ENCODE data around the gene FAAH2.
A peak's percentile ranks its signal among the peaks of the same experiment; 100 is the strongest.
"Not testable (repeated sequence)": the region's sequence is repeated elsewhere in the genome, so short reads cannot be mapped to it uniquely, and the experiment has no call there.

FAAH2 gene

DNA sequence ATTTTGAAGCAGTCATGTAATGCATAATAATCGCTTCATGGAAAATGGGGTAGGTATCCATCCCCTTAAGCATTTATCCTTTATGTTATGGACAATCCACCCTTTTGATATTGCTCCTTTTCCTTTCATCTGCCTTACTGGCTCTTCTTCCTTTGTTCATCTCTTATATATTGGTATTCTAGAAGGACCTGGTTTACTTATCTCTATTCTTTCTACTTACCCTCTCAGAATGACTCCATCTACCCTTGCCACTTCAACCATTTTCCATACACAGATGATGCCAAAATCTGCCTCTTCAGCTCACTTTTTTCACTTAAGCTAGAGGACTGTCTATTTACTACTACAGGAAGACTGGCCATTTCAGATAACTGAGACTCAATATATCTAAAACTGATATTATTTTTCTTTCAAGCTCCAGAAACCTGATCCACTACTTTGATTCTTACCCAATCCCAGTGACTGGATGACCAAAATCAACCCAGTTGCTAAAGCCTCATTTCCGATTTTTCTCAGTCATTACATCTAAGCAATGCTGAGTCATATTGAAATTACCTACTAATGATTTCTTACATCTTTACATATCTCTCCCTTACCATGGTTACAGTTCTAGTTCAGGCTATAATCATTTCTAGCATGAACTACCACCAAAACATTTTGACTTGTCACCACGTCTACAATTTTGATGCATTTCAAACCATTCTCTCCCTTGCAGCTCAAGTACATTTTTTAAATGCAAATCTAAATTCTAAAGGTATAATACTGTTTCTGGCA lies 93.7 kb downstream of the FAAH2 start:
- DNase-seq, result no peak

DNA sequence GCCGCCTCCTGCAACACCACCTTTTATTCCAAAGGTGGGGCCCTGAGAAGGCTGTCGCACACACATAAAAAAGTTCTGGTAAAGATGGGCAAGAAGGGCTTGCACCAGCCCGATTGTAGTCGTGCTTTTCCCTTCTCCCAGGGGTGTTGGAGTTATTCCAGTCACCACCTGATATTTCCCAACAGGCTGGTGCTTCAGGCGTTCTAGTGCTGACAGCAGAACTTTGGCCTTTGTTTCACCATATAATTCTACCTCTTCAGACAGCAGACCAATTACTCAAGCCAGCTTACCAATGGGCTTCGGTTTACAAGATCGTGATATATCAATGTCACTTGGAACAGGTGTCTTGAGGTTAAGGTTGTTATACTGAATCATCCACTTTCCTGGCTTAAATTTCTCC lies 107.7 kb downstream of the FAAH2 start:
- not testable (repeated sequence) for DNase-seq

DNA sequence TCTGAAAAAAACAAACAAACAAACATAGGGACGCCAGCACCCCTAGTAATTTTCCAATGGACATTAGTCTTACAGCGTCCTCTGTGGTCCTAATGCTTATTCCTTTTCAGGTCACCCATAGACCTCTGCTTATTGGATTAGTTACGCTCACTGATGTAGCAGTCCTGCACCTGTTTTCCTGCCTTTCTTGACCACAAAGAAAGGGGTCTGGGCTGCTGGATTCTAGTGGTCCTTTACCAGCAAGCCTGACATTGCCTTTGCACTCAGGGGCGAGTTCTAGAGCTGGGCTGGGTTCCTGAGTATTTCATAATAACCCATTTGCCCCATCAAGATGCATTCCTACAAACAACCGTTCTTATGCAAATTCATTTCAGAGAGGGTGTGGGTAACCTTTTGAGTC lies 116.7 kb downstream of the FAAH2 start:
- DNase-seq, result not testable (repeated sequence)

DNA sequence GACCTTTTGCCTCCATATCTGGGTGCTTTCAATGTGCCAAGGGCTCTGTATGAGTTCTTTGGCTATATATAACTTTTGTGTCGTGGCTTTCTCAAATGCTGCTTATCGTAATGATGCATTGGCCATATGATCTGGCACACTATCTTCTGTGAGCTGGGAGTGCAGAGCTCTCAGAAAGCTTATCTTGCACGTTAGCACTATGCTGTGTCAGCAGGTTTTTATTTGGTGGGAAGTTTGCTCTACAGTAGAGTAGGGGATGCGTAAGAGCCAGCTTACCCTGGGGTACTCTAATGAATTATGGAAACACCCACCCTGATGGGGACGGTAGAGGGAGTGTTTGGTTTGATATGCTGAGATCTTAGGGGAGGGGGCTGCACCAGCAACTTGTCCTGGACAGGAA lies 119.6 kb downstream of the FAAH2 start:
- no peak for DNase-seq

DNA sequence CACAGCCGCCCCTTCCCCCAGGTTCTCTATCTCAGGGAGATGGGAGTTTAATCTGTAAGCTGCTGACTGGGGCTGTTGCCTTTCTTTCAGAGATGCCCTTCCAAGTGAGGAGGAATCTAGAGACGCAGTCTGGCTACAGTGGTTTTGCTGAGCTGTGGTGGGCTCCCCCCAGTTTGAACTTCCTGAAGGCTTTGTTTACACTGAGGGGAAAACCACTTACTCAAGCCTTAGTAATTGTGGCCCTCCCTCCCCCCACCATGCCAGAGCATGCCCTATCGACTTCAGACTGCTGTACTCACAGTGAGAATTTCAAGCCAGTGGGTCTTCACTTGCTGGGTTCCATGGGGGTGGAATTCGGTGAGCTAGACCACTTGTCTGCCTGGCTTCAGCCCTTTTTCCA lies 131.3 kb downstream of the FAAH2 start:
- no peak for DNase-seq

DNA sequence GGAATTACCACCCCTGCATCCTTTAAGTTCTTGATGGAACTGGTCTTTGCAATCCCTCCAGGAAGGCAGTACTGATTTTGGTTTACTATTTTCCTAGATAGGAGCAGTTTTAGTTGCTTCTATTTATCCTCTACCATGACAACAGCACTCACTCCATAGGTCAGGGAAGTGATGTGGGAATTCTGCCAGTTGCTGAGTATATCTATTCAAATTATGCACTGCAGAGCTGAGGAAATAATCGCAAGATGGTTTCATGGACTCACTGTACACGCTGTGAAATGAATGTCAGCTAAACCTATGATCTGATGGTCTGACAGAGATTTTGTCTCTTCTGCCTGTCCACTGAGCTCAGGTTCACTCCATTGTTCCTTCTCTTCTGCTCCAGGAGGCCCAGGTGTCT lies 135.8 kb downstream of the FAAH2 start:
- DNase-seq, result no peak

DNA sequence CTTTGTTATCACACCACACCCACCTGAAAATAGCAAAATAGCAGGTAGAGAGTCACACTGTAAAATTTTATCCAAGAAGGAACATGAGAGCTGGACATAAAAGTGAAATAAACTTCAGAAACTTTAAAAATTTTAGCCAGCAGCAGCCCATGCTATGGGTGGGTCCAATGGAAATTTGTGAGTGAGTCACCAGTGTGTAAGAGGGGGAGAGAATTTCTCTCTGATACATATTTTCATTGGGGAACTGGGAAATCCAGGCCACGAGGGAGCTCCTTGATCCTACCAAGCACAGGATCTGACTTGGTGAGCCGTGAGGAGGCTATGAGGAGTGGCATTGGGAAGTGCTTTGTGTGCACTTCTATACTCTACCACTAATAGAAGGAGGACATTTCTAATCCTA lies 136.3 kb downstream of the FAAH2 start:
- DNase-seq, result no peak

DNA sequence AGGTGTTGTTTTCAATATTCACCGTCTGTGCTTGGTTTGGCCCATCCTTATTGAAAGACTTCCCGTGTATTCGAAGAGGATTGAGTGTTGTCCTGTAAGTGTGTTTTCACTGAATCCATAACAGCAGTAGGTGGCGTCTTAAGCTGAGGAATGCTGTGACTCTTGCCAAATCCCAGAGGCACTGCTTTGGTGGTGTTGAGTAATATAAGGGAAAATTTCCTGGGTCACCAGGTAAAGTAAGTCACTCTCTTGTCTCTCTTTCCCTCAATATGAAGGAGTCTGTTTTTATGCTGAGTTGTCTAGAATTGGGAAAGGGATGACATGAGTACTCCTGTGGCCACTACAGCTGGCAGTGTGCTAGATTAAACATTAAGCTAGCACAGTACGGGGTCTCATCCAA lies 158.6 kb downstream of the FAAH2 start:
- DNase-seq, result no peak

DNA sequence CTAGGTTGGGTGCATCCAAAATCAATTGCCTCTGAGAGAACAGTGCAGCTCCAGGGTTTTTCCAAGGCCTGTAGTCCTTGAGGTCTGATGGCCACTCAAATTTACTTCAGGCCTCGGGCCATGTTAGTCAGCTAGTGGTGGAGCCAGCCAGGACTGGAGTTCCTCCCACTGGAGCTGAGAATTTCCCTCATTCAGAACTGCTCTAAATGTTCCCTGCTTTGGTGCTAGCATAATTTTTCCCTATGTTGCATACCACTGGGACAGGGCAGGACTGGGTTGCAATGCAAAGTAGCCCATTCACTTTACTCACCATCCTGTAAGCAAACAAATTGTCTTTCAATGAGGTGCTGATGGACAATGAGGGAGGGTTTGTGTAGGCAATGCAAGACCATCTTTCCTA lies 159.3 kb downstream of the FAAH2 start:
- DNase-seq, result no peak

DNA sequence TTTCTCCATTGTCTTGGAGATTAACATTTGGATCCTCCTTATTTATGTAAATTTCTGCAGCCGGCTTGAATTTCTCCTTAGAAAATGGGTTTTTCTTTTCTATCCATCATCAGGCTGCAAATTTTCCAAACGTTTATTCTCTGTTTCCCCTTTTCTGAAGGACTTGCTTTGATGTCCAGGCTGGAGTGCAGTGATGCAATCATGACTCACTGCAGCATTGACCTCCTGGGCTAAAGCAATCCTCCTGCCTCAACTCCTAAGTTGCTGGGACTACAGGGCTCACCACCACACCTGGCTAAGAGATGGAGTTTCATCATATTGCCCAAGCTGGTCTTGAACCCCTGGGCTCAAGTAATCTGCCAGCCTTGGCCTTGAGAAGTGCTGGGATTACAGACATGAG lies 161.3 kb downstream of the FAAH2 start:
- no peak for DNase-seq

DNA sequence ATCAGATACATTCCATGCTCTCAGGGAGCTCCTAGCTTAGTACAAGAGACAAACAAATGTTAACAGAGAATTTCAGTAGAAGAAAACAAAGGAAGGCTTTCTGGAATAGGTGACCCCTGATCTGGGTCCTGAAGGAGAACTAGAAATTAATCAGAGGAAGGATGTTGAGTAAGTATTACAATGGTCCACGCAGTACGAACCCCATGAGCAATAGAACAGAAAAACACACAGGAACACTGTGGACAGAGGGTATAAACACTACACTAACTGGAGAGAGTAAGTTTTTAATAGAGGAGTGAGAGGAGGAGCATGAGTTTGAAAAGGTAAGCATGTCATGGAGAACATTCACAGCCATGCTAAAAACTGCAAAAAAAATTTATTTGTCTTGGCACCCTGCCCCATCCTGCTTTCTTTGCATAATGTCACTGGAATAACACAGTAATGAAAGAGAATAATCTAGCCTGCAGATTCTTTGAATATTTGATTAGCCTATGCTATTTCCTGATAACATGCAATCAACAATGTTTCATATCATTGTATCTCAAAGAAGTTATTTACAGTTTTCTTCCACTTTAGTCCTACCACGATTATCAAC lies 165.0 kb downstream of the FAAH2 start:
- no peak for DNase-seq

DNA sequence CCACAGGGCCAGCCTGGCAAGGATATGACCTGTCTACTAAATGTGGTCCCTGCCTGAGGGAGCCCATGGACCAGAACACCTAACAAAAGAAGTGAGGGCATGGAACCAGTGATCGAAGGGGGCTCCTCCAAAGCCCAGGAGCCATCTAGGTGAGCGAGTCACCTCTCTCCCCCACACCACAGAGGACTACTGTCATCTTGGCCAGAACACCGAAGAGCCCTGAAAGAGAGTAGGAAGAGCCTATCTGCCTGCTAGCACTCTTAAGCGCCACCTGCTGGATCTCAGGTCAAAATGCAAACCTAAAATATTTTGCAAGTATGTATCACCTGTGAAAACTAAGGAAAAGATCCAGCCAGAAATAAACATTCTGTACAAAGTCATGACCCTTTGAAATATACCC lies 167.4 kb downstream of the FAAH2 start:
- peak in 1 of 2 donors; percentile 21 for DNase-seq

DNA sequence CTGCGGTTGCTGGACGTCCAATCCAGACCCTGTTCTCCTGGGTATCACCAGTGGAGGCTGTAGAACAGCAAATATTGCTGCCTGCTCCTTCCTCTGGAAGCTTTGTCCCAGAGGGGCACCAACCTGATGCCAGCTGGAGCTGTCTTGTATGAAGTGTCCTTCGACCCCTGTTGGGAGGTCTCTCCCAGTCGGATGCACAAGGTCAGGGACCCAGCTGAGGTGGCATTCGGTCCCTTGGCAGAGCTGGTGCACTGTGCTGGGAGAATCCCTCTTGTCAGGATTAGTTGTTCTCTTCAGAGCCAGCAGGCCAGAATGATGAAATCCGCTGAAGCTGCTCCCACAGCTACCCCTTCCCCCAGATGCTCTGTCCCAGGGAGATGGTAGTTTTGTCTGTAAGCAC lies 195.0 kb downstream of the FAAH2 start:
- DNase-seq, result no peak

DNA sequence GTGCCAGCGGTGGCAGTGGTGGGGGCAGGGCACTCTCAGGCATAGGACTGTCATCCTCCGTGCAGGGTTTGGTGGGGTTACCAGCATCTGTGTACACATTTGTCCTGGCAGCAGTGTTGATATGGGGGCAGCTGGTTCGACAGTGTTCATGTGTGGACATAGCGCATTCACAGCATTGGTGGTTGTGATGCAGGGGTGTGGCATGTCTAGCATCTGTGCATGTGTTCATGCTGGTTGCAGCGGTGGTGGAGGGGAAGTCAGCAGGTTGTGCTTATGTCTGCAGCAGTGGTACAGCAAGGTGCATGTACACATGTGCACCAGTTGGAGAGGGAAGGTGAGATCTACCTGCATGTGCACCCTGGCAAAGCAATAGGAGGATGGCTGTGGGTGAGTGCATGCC lies 230.0 kb downstream of the FAAH2 start:
- DNase-seq, result no peak

DNA sequence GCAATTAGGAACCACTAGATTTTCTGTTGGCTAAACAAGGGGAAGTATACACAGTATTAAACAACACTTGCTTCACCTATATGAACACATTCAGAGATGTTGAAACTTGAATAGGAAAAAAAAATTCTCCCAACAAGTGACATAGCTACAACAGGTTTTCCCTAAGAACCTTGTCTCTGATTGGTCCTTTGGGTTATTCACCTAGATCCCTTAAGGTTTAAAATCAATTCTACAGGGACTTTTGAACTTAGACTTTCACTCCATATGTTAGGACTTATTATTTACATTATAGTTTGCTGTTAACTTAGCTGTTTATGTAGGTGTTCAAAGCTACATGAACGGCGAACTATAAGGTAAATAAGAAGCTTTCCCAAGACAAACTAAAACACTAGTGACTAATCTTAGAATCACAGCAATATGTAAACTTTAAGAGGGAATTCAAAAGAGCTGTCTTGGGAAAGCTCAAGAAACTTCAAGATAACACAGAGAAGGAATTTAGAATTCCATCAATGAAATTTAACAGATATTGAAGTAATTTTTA lies 233.1 kb downstream of the FAAH2 start:
- DNase-seq, result no peak

DNA sequence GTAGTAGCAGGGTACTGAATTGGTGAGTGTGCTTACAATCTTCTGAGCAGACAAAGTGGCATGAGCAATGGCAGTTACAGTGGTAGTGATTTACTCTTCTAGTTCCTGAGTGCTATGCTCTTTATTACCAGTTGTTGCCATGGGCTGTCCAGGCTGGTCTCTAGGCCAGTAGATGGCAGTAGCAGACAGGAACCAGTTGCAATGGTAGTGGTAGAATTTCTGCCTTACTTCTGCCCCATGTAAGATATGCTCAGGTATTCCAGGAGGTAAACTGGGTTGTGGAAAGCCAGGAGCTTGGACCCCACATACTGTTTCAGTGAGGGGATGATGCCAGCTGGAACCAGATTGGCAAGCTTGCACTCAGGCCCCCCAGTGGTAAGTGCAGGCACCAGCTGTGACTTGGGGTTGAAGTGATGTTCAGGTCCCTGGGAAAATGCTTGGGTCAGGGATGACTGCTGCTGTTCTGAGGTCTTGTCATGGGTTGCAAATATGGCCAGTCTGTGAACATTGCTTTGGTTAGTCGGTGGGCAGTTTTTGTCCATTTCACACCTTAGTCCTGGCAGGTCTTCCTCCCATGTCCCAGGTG lies 242.3 kb downstream of the FAAH2 start:
- DNase-seq, result peak in 1 of 2 donors; percentile 4

All from CD4-positive, alpha-beta T cell treated with Interleukin-4 for 1 hour (primary cell).